GM21526 (cell line): Measurements from ENCODE around the gene COL12A1.

ENCODE experiments used
- ATAC-seq: cut with Tn5 transposase; IDR thresholded peaks from one replicate; pipeline ENCODE4 v1.9.1; 2021; ENCODE audit warnings: moderate library complexity; ENCODE audit not compliant: unreplicated experiment, low FRiP score

Gene COL12A1

GRCh38 chr6:75108333-75108974 lies 97.4 kb downstream of the COL12A1 start:
- ATAC-seq = no peak

- no peak for ATAC-seq
Measured at GRCh38 chr6:75107913-75108312, 97.9 kb downstream of the COL12A1 start.

DNA sequence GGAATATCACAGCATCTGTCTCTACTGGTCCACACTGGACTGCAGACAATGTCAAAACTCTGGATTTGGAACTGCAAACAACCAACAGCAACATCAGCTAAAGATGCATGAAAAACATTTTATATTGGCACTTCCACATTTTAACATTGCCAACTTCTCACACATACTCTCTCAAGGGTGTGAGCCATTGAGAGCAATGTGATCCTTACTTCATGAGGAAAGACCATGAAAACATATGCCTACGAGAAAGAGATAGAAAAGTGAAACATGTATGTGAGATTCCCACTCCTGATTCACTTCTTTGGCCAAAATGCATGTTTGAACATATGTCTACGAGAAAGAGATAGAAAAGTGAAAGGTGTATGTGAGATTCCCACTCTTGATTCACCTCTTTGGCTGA lies 99.4 kb downstream of the COL12A1 start:
- ATAC-seq = no peak

DNA sequence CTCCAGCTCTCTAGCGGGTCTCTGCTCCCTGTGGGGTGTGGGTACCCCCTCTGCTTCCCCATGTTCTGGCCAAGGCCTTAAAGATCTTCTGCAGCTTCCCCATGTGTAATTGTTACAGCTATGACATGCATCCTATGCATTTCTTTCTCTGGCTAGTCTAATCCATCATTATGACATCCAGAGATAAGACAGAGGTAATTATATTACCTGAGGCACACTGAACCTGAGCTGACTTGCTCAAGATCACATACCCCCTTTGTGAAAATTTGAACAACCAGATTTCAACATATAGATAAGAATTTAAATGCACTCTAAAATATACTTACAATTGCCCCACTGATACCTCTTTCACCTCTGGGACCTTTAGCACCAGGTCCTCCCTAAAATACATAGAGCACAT lies 102.4 kb downstream of the COL12A1 start:
- no peak for ATAC-seq

- no peak for ATAC-seq
Measured at GRCh38 chr6:75102301-75102700, 103.6 kb downstream of the COL12A1 start.

- ATAC-seq = no peak
Measured at GRCh38 chr6:75101896-75102295, 104.0 kb downstream of the COL12A1 start.

GRCh38 chr6:75098709-75099108 lies 107.1 kb downstream of the COL12A1 start:
- no peak for ATAC-seq

- ATAC-seq = no peak
Measured at GRCh38 chr6:75096966-75097365, 108.9 kb downstream of the COL12A1 start.

DNA sequence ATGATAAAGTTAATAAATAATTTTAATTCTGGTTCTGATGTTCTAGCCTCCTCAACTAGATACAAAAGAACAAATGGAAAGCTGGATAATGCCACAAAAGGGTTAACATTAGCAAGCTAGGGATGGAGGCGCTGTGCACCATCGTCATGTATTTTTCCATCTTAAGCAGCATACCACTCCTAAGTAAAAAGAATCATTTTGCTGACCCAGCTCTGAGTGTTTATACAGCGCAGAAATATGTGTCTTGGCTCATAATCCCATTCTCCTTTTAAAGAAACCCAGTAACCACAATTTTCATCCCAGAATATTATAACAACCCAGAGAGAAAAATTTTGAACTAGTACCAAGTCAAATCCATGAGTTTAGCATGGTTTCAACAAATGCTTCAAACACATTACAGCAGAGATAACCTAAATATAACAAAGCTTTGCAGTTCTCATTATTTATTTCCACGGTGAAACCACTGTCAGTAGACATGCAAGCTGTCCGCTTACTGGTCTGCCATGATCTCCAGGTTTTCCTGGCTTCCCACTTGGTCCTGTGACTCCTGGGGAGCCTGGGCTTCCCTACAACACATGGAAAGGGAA lies 111.1 kb downstream of the COL12A1 start:
- no peak for ATAC-seq

DNA sequence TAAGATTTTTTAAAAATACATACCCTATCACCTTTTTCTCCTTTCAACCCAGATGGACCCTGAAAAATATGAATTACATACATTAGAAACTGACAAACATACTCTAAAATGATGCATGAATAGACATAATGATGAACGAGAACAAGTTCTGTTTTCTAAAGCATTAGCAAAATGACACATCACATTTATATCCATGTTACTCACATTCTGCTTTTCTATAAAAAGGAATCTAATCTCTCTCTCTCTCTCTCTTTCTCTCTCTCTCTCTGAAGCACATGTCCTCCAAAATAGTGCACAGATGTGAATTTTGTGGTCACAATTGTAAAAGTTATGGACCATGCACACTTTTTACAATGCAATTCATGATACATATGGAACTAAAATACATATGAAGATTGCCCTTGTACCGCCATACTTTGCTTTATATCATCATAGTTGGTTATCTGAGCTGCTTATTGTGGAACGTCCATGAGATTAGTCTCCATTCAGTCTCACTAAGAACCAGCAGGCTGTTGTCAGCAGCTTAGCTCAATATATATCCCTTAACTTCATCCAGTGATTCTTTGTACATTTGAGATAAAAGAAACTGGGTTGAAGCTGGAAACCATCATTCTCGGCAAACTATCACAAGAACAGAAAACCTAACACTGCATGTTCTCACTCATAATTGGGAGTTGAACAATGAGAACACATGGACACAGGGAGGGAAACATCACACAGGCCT lies 114.2 kb downstream of the COL12A1 start:
- ATAC-seq = no peak

- ATAC-seq = no peak
Measured at GRCh38 chr6:75090576-75090975, 115.3 kb downstream of the COL12A1 start.

DNA sequence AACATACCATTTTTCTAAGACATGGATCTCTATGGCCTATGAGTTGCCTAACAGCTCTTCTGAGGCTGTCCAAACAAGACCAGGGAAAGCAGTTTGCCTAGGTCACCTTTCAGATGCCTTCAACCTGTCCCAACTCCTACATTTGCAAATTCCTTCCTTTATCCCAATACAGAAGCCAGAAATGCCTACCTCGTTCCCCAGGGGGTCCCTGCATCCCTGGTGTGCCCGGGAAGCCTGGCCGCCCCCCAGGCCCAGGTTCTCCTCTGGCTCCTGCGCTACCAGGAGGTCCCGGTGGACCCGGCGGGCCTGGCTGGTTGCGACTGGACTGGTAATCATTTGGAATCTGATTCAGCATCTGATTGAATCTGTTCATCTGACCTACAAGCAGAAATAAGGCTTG lies 115.9 kb downstream of the COL12A1 start:
- ATAC-seq = no peak

DNA sequence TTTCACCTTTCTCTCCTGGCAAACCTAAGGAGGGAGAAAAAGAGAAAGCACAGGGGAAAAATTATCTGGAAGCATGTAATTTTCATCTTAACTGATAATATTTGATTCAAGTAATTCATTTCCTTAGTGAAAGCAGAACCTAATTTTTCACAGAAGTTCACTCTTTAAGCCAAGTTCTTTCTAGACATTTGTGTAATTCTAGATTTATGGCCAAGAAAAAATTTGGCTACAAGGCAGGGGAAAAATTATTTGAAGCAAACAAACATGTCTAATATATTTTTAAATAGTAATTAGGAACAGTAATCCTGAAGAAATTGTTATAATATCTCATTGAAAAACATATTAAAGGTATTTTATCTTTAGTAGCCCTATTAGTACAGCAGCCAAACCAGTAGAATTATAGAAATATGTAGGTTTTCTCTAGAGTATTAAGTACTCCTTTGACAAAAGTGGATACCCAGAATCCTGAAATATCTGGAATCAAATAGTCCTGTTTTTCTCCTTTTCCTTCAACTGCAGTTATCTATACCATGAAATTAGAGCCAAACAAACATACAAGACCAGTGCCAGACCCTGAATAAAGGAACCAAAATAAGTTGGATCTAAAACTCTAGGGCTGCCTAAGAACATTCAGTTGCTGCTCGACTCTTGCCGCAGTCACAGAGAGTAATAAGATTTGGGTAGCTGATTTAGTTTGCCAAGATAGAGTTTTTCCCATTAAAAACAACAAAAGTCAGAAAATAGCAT lies 116.5 kb downstream of the COL12A1 start:
- ATAC-seq = no peak

DNA sequence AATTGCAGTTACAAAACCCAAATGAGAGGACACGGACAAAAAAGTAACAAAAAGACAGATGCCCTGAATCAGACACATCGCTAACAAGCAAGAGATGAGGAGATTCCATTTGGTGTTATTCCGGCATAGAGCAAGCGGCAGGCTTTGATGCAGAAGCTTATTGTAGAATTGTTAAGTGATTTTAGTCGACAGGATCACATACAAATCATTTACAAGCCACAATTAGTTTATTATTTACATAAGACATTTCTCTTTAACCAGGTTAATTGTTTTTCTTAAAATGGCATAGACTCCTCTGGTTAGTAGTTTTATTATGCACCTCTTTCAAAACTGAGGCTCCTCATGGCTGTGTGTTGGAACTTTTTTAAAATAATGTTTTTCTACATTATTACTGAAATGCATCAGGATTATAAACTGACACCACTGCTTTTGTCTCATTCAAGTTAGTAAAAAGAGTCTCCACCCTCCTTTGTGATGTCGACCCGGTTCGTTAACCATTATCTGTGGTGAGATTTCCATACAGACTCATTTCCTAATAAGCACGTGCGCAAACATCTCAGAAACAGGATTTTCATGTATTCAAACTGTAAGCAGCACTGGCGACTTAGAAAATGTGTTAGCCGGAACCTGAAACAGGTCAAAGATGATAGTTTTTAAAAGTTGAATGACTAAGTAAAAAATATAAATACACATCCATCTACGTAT lies 119.8 kb downstream of the COL12A1 start:
- ATAC-seq = no peak

GRCh38 chr6:75084872-75085381 lies 120.9 kb downstream of the COL12A1 start:
- no peak for ATAC-seq

GRCh38 chr6:75084018-75084417 lies 121.8 kb downstream of the COL12A1 start:
- ATAC-seq = no peak

DNA sequence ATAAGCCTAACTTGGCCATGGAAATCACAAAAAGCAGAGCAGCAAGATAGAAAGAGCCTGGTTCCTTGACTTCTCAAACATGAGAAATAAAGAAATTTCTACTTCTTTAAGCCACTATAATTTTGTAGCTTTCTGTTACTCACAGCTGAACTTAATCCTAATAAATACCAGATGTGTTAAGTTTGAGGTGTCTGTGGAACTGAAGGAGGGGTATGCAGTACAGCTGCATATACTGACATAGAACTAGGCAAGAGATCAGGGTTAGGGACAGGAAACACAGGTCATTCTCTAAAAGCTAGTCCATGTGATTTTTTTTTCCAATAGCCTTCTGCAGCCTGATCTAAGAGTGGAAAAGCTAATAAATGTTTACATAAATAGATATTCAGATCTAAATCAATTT lies 123.9 kb downstream of the COL12A1 start:
- no peak for ATAC-seq

DNA sequence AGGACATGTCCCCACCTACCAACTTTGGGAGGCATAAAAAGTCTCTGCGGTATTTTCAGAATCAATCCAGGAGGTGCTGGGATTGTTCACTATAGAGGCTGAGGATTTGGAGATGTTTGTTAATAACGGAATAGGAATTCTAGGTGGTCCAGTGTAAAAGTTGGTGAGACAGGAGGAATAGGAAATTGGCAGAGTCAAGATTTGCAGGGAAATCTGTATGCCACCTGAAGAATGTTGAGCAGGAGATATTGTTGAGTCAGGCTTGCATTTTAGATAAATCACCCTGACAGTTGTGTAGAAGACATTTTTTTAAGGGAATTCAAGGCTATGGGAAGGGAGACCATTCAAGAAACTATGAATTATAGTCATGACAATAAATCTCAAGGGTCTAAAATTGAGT lies 124.8 kb downstream of the COL12A1 start:
- no peak for ATAC-seq

- no peak for ATAC-seq
Measured at GRCh38 chr6:75079589-75079988, 126.3 kb downstream of the COL12A1 start.

- no peak for ATAC-seq
Measured at GRCh38 chr6:75077701-75078100, 128.2 kb downstream of the COL12A1 start.
